NCI-H146 treated with DMSO at 0.1 percent for 48 hours (cell line): ENCODE measurements around the gene CCDC91.
"Not testable (repeated sequence)": the region's sequence is repeated elsewhere in the genome, so short reads cannot be mapped to it uniquely, and the experiment has no call there.

Experiments
- DNase-seq: peaks from one replicate; lab custom pipeline; 2025; ENCODE audit not compliant: unreplicated experiment; lab: John Stamatoyannopoulos, UW

CCDC91 gene

GRCh38 chr12:28351414-28351813, 161.2 kb downstream of the CCDC91 start:
- no peak for DNase-seq

- no peak for DNase-seq
Measured at GRCh38 chr12:28355161-28355560, 164.9 kb downstream of the CCDC91 start.

GRCh38 chr12:28360253-28360652, 170.0 kb downstream of the CCDC91 start:
- no peak for DNase-seq

- DNase-seq, result no peak
Measured at GRCh38 chr12:28367326-28367725, 177.1 kb downstream of the CCDC91 start.

GRCh38 chr12:28367993-28368392, 177.7 kb downstream of the CCDC91 start:
- no peak for DNase-seq

- DNase-seq, result no peak
Measured at GRCh38 chr12:28369483-28369882, 179.2 kb downstream of the CCDC91 start.

GRCh38 chr12:28374556-28374955, 184.3 kb downstream of the CCDC91 start:
- DNase-seq, result no peak

GRCh38 chr12:28378736-28379135, 188.5 kb downstream of the CCDC91 start:
- DNase-seq, result no peak

GRCh38 chr12:28379779-28380178, 189.5 kb downstream of the CCDC91 start:
- DNase-seq, result not testable (repeated sequence)

- no peak for DNase-seq
Measured at GRCh38 chr12:28383368-28383767, 193.1 kb downstream of the CCDC91 start.

- DNase-seq, result no peak
Measured at GRCh38 chr12:28388879-28389278, 198.6 kb downstream of the CCDC91 start.

GRCh38 chr12:28390206-28390605, 199.9 kb downstream of the CCDC91 start:
- DNase-seq, result no peak

GRCh38 chr12:28390761-28391385, 200.6 kb downstream of the CCDC91 start:
- no peak for DNase-seq

GRCh38 chr12:28409892-28410291, 219.6 kb downstream of the CCDC91 start:
- DNase-seq, result no peak

- no peak for DNase-seq
Measured at GRCh38 chr12:28413460-28414109, 223.3 kb downstream of the CCDC91 start.

GRCh38 chr12:28415755-28416154, 225.5 kb downstream of the CCDC91 start:
- no peak for DNase-seq

- DNase-seq, result no peak
Measured at GRCh38 chr12:28421374-28421773, 231.1 kb downstream of the CCDC91 start.

GRCh38 chr12:28424965-28425364, 234.7 kb downstream of the CCDC91 start:
- DNase-seq, result no peak

- DNase-seq, result no peak
Measured at GRCh38 chr12:28425526-28425925, 235.3 kb downstream of the CCDC91 start.

GRCh38 chr12:28427046-28427445, 236.8 kb downstream of the CCDC91 start:
- DNase-seq, result no peak

GRCh38 chr12:28440081-28440608, 249.9 kb downstream of the CCDC91 start:
- no peak for DNase-seq

GRCh38 chr12:28442101-28442500, 251.8 kb downstream of the CCDC91 start:
- DNase-seq, result no peak

- no peak for DNase-seq
Measured at GRCh38 chr12:28443337-28443736, 253.1 kb downstream of the CCDC91 start.
